ENCODE data around the gene TSPAN2.

Gene TSPAN2

DNA sequence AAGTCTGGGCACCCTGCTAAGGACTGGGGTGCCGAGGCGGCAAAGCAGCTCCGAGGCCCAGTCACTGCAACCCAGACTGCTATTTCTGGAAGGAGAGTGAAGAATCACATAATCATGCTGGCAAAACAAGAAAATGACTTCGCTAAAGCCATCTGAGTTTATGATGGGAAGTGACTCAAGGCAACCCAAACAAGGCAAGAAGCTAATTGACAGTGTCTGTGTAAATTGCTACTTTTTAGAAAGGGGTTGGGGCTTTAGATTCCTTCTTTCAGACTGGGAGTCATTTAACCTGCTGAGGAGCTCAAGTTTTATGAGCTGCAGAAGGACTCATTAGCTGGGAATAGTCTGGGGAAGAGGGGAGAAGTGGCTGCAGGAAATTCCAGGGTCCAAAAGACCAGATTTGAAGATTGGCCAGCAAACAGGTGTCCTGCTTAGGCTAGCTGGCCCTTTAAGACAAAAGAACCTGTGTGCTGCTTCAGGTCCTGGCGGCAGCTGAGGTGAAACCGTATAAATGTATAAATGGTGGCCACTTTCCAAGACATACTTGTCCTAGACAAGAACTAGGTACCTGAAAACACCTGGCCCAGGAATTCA is 31.5 kb downstream of the TSPAN2 start:
- TF ChIP-seq GATA2 (IDR thresholded peaks at IDR 0.05; ENCODE audit: low read depth, low read length), result no peak
- no peak for TF ChIP-seq GATA3 (IDR thresholded peaks at IDR 0.05; ENCODE audit: low read depth, low read length)

DNA sequence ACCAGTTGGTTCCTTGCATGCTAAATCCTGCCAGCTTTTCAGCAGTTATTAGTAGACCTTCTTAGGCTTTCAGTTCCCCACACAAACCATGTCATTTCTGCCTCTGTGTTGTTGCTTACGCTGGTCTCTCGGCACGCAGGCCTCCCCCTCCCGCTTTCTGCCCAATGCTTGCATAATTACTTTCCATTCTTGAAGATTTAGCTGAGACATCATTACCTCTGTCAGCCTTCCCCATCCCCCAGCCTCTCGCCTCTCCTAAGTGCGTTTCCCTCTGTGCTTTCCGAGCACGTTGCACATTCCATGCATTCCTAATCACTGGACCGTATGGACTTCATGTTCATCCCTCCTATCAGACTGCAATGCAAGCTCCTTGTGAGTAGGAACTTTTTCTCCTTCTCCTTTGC is 32.9 kb downstream of the TSPAN2 start:
- no peak for TF ChIP-seq GATA3 (IDR thresholded peaks at IDR 0.05; ENCODE audit: low read depth, low read length)
- TF ChIP-seq GATA2 (IDR thresholded peaks at IDR 0.05; ENCODE audit: low read depth, low read length), result no peak

DNA sequence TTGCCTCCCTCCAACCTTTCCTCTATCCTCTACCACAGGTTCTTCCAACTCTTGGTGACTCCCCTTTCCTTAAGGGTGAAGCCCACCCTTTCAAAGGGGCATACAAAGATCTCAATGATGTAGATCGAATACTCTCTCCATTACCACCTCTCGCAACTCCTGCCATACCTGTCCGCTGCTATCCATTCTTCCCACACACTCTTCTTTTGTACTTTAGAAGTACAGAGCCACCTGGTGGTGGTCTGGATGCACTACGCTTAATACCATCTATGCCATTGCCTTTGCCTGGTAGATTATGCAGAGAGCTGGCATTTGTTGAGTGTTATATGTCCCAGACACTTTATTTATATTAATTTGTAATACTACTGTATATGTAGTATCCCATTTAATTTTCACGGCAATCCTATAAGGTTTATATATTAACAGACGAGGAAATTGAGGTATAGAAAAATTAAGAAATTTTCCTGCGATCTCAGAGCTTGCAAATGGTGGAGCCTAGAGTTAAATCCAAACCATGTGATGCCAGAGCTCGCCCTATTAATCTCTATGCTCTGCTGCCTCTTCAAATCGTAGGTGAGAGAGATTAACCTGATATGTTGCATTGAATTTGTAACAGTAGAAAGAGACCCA is 36.7 kb downstream of the TSPAN2 start:
- TF ChIP-seq GATA3 (IDR thresholded peaks at IDR 0.05; ENCODE audit: low read depth, low read length), result no peak
- no peak for TF ChIP-seq GATA2 (IDR thresholded peaks at IDR 0.05; ENCODE audit: low read depth, low read length)

DNA sequence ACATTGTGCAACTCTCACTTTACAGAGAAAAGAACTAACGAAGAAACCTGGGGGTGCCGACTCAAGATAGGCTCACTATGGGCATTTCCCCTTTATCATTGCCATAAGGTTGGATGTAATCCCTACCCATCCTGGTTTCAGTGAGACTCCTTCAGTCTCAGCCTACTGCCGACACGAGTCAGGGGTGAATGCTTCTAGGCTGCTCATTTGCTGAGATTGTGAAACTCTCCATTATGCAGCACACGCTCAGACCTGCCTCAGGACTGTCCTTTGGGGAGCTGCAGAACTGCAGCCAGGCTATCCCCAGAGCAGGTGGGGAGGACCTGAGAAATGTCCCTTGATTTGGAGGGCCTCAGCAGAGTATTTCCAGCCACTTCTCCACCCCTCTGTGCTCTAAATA is 37.5 kb downstream of the TSPAN2 start:
- TF ChIP-seq GATA2 (IDR thresholded peaks at IDR 0.05; ENCODE audit: low read depth, low read length), result no peak
- TF ChIP-seq GATA3 (IDR thresholded peaks at IDR 0.05; ENCODE audit: low read depth, low read length), result no peak

DNA sequence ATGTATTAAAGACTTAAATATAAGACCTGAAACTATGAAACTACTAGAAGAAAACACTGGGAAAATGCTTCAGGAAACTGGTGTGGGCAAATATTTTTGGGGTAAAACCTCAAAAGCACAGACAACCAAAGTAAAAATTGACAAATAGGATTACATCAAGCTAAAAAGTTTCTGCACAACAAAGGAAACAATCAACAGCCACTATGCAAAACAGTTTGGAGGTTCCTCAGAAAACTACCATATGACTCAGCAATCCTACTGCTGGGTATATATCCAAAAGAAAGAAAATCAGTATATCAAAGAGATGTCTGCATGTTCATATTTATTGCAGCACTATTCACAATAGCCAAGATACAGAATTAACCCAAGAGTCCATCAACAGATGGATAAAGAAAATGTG is 42.6 kb downstream of the TSPAN2 start:
- no peak for TF ChIP-seq GATA2 (IDR thresholded peaks at IDR 0.05; ENCODE audit: low read depth, low read length)
- no peak for TF ChIP-seq GATA3 (IDR thresholded peaks at IDR 0.05; ENCODE audit: low read depth, low read length)

DNA sequence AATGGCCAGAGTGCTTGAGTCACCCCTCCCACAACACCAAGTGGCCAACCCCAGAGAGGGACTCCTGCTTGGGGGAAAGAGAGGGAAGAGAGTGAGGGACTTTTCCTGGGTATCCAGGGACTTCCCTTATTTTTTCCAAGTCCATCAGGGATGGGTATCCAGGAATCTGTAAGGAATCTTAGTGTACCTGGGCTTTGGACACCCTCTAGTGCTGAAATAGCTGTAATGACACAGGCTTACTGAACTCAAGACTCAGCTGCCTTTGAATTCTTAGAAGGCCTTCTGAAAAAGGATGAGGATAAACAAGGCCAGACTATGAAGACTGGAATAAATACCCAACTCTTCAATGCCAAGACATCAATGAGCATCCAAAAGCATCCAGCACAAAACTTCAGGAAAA is 47.6 kb downstream of the TSPAN2 start:
- TF ChIP-seq GATA2 (IDR thresholded peaks at IDR 0.05; ENCODE audit: low read depth, low read length) (no peak), GATA3 (IDR thresholded peaks at IDR 0.05; ENCODE audit: low read depth, low read length) (no peak)

DNA sequence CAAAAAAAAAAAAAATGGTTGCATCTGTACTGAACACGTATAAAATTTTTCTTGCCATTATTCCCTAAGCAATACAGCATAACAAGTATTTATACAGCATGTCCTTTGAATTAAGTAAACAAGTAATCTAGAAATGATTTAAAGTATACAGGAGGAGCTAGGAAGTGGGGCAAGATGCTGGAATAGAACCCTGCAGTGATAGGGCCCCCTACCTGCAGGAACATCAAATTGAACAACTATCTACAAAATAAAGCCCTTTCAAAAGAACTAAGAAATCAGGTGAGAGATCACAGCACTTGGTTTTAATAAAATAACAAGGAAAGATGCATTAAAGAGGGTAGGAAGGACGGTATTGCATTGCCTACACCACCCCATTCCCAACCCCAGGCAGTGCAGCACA is 48.8 kb downstream of the TSPAN2 start:
- TF ChIP-seq GATA3 (IDR thresholded peaks at IDR 0.05; ENCODE audit: low read depth, low read length) (no peak), GATA2 (IDR thresholded peaks at IDR 0.05; ENCODE audit: low read depth, low read length) (no peak)

DNA sequence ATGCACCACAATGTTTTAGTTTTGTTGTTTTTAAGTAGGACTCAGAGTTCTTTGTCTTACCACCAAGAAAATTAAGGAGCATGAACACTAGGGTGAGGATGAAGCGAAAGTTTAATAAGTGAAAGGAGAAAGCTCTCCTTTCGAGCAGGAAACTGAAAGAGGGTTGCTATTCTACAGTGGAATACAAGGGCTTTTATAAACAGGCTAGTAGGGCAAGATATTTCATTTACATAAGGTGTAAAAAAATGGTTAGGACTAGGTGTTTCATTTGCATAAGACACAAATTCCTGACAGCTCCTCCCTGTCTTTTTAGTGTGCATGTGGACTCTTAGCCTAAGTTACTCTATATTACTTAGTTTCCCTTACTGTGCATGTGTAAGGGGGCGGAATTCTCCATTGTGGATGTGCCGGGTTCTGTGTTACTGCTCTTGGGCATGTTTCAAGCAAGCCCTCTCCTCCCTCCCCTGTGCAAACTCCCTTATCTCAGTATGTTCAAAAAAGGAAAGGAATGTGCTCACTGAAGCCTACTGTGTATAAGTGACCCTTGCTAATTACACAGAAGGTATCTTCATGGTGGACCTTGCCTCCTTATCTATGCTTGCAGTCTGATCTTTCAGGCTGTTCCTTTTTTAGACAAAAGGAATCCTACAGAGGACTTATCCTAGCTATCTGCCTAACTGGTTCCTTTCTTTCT is 52.3 kb downstream of the TSPAN2 start:
- no peak for TF ChIP-seq GATA2 (IDR thresholded peaks at IDR 0.05; ENCODE audit: low read depth, low read length)
- no peak for TF ChIP-seq GATA3 (IDR thresholded peaks at IDR 0.05; ENCODE audit: low read depth, low read length)

DNA sequence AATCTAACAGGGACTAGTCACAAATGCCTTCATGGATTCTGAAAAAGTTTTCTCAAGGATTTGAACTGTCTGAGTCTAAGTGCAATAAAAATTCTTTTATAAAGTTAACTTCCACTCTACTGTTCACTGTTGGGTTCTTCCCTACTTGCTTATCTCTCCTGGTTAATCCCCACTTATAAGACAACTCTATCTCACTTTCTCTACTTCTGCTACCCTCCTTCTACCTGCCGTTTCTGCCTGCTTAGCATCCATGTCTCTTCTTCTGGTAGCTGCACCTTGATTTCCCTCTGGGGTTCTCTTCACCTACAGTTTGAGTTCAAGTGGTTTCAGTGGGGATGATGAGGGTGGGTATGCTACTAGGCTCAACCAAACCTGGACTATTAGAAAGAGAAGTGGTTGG is 53.7 kb downstream of the TSPAN2 start:
- TF ChIP-seq GATA2 (IDR thresholded peaks at IDR 0.05; ENCODE audit: low read depth, low read length), result no peak
- TF ChIP-seq GATA3 (IDR thresholded peaks at IDR 0.05; ENCODE audit: low read depth, low read length), result no peak

DNA sequence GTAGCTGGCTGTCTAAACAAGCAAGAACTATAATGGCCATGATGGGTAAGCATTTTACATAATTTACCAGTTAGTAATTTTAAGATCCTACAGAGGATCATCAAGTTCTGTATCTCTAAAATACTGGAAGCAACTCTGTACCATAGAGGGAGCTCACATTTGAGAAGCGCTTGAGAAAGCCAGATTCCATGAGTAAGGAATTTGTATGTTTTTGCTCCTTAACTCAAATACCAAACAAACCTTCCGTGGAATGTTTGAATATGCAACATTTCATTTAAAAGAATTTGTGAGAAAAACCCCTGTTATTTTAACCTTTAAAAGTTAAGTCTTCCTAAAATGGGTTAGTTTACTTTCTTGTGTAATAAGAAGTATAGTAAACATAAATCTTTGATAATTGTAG is 57.7 kb downstream of the TSPAN2 start:
- no peak for TF ChIP-seq GATA2 (IDR thresholded peaks at IDR 0.05; ENCODE audit: low read depth, low read length)
- no peak for TF ChIP-seq GATA3 (IDR thresholded peaks at IDR 0.05; ENCODE audit: low read depth, low read length)

DNA sequence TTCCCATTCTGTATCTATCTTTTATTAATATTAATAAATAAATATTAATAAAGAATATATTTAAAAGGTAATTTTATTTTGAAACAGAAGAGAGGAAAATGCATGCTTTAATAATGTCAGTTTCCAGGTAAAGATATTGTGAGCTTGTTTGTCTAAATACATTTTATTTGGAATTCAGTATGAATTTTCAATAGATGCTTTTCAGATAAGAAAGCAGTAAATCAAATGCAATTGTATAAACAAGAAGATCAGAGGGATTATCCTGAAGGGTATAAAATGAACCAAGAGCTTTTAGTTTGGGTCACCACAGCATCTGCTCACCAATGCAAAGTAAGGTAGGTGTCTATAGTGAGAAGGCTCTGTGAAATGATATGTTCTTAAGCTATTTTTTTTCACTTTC is 59.8 kb downstream of the TSPAN2 start, which contains the start of gene TSHB:
TSHB (plus strand) TSS at position 301 of the 400 bp plus-strand sequence. CDS start 3,537 bp downstream, outside the sequence.
- TF ChIP-seq GATA3 (IDR thresholded peaks at IDR 0.05; ENCODE audit: low read depth, low read length) (no peak), GATA2 (IDR thresholded peaks at IDR 0.05; ENCODE audit: low read depth, low read length) (no peak)

DNA sequence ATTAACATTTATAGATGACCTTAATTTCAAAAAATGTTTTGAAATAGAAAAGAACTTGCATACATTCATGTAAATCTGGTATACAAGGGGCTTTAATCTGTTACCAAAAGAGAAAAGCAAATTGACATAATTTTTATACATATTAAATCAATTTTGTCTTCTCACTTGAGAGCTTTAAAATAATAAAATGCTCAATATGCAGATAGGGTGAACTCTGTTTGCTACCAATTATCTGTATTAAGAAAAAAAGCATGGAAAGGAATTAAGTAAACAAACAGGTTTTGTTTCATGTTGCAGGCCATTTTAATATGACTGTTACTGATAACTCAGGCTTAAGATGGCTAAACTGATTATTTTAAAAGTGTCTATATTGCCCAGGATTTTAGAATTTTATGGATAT is 65.7 kb downstream of the TSPAN2 start:
- TF ChIP-seq GATA3 (IDR thresholded peaks at IDR 0.05; ENCODE audit: low read depth, low read length), result no peak
- TF ChIP-seq GATA2 (IDR thresholded peaks at IDR 0.05; ENCODE audit: low read depth, low read length), result no peak

DNA sequence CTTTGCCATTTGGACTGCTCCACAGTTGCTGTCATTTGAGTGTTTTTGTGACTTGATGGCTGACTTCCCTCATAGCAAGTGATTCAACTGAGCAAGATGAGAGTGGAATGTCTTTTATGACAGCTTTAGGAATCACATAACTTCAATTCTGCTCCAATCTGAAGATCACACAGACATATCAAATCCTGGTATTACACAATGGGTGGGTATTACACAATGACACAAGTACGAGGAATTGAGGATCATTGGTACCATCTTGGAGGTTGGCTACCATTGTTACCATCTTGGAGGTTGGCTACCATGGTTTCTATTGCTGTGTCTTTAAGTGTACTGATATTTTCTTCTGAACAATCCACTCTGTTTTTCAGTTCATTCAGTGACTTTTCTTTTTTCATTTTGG is 68.2 kb downstream of the TSPAN2 start:
- TF ChIP-seq GATA3 (IDR thresholded peaks at IDR 0.05; ENCODE audit: low read depth, low read length), result no peak
- no peak for TF ChIP-seq GATA2 (IDR thresholded peaks at IDR 0.05; ENCODE audit: low read depth, low read length)

DNA sequence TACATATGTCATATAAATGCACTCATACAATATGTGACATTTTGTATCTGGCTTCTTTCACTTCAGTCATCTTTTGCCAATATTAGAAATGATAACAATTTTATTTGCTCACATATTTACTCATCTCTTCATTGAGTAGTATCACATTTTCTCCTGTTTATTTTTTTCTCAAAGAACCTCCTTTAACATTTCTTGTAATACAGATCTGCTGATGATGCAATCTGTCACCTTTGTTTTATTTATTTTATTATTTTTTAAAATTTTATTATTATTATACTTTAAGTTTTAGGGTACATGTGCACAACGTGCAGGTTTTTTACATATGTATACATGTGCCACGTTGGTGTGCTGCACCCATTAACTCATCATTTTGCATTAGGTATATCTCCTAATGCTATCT is 75.5 kb downstream of the TSPAN2 start:
- no peak for TF ChIP-seq GATA2 (IDR thresholded peaks at IDR 0.05; ENCODE audit: low read depth, low read length)
- TF ChIP-seq GATA3 (IDR thresholded peaks at IDR 0.05; ENCODE audit: low read depth, low read length), result no peak

DNA sequence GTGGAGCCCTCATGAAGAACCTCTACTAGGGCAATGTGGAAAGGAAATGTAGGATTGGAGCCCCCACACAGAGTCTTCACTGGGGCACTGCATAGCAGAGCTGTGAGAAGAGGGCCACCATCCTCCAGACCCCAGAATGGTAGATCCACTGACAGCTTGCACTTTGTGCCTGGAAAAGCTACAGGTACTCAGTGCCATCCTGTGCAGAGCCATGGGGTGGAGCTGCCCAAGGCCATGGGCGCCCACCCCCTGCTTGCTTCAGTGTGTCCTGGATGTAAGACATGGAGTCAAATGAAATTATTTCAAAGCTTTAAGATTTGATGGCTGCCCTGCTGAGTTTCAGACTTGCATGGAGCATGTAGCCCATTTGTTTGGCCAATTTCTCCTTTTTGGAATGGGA is 76.9 kb downstream of the TSPAN2 start:
- TF ChIP-seq GATA3 (IDR thresholded peaks at IDR 0.05; ENCODE audit: low read depth, low read length), result no peak
- TF ChIP-seq GATA2 (IDR thresholded peaks at IDR 0.05; ENCODE audit: low read depth, low read length), result no peak

Measured in SH-SY5Y (cell line).